Measurements from ENCODE around the gene ZFYVE16. TPM values are rescaled to one million over a fixed set of nuclear protein-coding genes. Genes with fewer than 3 reads are reported as not detected.
"Not testable (repeated sequence)": the region's sequence is repeated elsewhere in the genome, so short reads cannot be mapped to it uniquely, and the experiment has no call there.

The ZFYVE16 gene
- total and polyA plus RNA-seq, 2 donors (not counting 1 experiment from before 2014, with no cell fraction given) = 12.9 to 34.2 TPM

DNA sequence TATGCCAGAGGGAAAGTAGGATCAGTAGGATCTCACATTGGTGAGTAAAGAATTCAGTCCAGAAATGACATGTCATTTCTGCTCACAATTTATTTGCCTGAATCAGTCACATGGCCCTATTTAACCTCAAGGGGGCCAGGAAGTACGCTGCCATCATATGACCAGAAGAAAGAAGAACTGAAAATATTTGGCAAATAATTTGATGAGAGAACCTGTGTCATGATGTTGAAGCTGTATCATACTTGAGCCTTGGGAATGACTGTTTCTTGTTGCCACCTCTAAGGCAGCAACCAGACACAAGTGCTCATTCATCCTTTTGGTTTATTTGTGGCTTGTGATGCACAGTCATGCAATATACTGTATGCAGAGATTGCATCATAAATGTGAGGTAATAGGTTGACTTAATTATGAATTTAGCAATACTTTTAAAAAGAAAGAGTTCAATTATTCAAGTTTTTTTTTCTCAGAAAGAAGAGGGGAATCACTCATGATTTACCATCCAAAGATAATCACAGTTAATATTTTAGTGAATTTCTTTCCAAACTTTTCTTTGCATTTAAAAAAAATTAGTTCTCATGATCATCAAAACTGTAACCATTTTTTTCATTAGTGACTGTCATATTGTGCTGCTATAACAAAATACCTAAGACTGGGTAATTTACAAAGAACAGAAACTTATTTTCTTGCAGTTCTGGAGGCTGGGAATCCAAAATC, 8.2 kb upstream of the ZFYVE16 start:
- no peaks in the 10 kb centered on the region for H3K36me3 ChIP-seq (ENCODE audit: control insufficient read depth, insufficient read depth, low read length)
- DNase-seq (ENCODE audit: low read depth in 2 of 2) = peak; percentile 36 to 87
- H3K9me3 ChIP-seq (ENCODE audit: control insufficient read depth, insufficient read depth, low read depth, low read length) = no peaks in the 10 kb centered on the region
- no peak overlapping the region for H3K27ac ChIP-seq (ENCODE audit: insufficient read depth, low read length)
- no peaks in the 10 kb centered on the region for H3K27me3 ChIP-seq (ENCODE audit: control insufficient read depth, insufficient read depth, low read length)
- H3K4me3 ChIP-seq (replicated peaks in 1 of 4; ENCODE audit: control extremely low read depth in 1 of 4, insufficient read depth in 1 of 4, low read depth in 3 of 4, low read length in 4 of 4) = no peak overlapping the region
- peak overlapping the region; percentile 32 for H3K4me2 ChIP-seq (ENCODE audit: extremely low read depth, insufficient read depth, low read length)
- TF ChIP-seq, protein P1, sequence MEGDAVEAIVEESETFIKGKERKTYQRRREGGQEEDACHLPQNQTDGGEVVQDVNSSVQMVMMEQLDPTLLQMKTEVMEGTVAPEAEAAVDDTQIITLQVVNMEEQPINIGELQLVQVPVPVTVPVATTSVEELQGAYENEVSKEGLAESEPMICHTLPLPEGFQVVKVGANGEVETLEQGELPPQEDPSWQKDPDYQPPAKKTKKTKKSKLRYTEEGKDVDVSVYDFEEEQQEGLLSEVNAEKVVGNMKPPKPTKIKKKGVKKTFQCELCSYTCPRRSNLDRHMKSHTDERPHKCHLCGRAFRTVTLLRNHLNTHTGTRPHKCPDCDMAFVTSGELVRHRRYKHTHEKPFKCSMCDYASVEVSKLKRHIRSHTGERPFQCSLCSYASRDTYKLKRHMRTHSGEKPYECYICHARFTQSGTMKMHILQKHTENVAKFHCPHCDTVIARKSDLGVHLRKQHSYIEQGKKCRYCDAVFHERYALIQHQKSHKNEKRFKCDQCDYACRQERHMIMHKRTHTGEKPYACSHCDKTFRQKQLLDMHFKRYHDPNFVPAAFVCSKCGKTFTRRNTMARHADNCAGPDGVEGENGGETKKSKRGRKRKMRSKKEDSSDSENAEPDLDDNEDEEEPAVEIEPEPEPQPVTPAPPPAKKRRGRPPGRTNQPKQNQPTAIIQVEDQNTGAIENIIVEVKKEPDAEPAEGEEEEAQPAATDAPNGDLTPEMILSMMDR (conservative IDR thresholded peaks at IDR 0.05 in 1 of 2, IDR thresholded peaks at IDR 0.05 in 1 of 2; ENCODE audit: low read depth in 1 of 2, low read length in 2 of 2) = no peak
- no peaks in the 10 kb centered on the region for H3K4me1 ChIP-seq (ENCODE audit: control insufficient read depth, extremely low read depth, insufficient read depth, low read length)
- no peaks in the 10 kb centered on the region for H4K20me1 ChIP-seq (ENCODE audit: control insufficient read depth, extremely low read depth, insufficient read depth, low read length)
- peak overlapping the region; percentile 19 for H2AFZ ChIP-seq (ENCODE audit: low read length)
- H3K9ac ChIP-seq (ENCODE audit: insufficient read depth, low read length) = no peak overlapping the region
- H3K79me2 ChIP-seq (ENCODE audit: control insufficient read depth, insufficient read depth, low read length) = no peaks in the 10 kb centered on the region

DNA sequence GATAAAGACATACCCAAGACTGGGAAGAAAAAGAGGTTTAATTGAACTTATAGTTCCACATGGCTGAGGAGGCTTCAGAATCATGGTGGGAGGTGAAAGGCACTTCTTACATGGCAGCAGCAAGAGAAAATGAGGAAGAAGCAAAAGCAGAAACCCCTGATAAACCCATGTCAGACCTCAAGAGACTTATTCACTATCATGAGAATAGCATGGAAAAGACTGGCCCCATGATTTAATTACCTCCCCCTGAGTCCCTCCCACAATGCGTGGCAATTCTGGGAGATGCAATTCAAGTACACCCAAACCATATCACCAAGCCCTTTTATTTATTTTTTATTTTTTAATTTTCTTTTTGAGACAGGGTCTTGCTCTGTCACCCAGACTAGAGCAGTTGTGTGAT, 7.5 kb upstream of the ZFYVE16 start:
- H2AFZ ChIP-seq (ENCODE audit: low read length); H3K79me2 ChIP-seq (ENCODE audit: control insufficient read depth, insufficient read depth, low read length); H3K36me3 ChIP-seq (ENCODE audit: control insufficient read depth, insufficient read depth, low read length); H3K4me3 ChIP-seq (replicated peaks in 1 of 4; ENCODE audit: control extremely low read depth in 1 of 4, insufficient read depth in 1 of 4, low read depth in 3 of 4, low read length in 4 of 4); H4K20me1 ChIP-seq (ENCODE audit: control insufficient read depth, extremely low read depth, insufficient read depth, low read length); H3K27ac ChIP-seq (ENCODE audit: insufficient read depth, low read length); DNase-seq (ENCODE audit: low read depth in 2 of 2); H3K27me3 ChIP-seq (ENCODE audit: control insufficient read depth, insufficient read depth, low read length); H3K4me2 ChIP-seq (ENCODE audit: extremely low read depth, insufficient read depth, low read length); H3K4me1 ChIP-seq (ENCODE audit: control insufficient read depth, extremely low read depth, insufficient read depth, low read length); H3K9me3 ChIP-seq (ENCODE audit: control insufficient read depth, insufficient read depth, low read depth, low read length); H3K9ac ChIP-seq (ENCODE audit: insufficient read depth, low read length): not testable (repeated sequence)

DNA sequence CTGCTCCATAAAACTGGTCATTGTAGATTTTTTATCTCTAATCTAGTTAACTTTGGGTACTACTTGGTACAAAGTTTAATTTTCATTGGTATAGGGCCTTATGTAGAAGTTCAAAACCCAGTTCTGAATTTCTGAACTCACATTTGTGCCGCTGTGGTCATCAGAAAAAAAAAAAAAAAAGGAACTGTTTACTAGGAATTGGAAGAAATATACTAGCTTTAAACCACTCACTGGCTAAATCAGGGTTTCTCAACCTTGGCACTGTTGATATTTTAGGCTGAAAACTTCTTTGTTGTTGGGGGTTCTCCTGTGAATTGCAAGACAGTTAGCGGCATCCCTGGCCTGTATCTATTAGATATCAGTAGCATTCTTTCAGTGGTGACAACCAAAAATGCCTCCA, 4.1 kb upstream of the ZFYVE16 start:
- TF ChIP-seq EZH2 (IDR thresholded peaks at IDR 0.05; ENCODE audit: low read length, missing control alignments) = no peak
- TF ChIP-seq, protein P1 (conservative IDR thresholded peaks at IDR 0.05 in 1 of 2, IDR thresholded peaks at IDR 0.05 in 1 of 2; ENCODE audit: low read depth in 1 of 2, low read length in 2 of 2) = no peak
- Histone ChIP-seq H3K4me2 (ENCODE audit: extremely low read depth, insufficient read depth, low read length) (no peak overlapping the region), H3K36me3 (ENCODE audit: control insufficient read depth, insufficient read depth, low read length) (no peaks in the 10 kb centered on the region), H2AFZ (ENCODE audit: low read length) (no peak overlapping the region), H4K20me1 (ENCODE audit: control insufficient read depth, extremely low read depth, insufficient read depth, low read length) (no peaks in the 10 kb centered on the region), H3K79me2 (ENCODE audit: control insufficient read depth, insufficient read depth, low read length) (peaks cover 6% of the 10 kb centered on the region), H3K9me3 (ENCODE audit: control insufficient read depth, insufficient read depth, low read depth, low read length) (no peaks in the 10 kb centered on the region), H3K27me3 (ENCODE audit: control insufficient read depth, insufficient read depth, low read length) (no peaks in the 10 kb centered on the region), H3K27ac (ENCODE audit: insufficient read depth, low read length) (no peak overlapping the region), H3K4me3 (replicated peaks in 1 of 4; ENCODE audit: control extremely low read depth in 1 of 4, insufficient read depth in 1 of 4, low read depth in 3 of 4, low read length in 4 of 4) (no peak overlapping the region), H3K9ac (ENCODE audit: insufficient read depth, low read length) (no peak overlapping the region), H3K4me1 (ENCODE audit: control insufficient read depth, extremely low read depth, insufficient read depth, low read length) (no peaks in the 10 kb centered on the region)
- no peak for DNase-seq (ENCODE audit: low read depth in 2 of 2)
